Sigmoid colon (tissue), 4 donors: ENCODE data around the gene CAPN2.

ENCODE experiments used
- EP300 ChIP-seq, 4 donors: sonication (generic); formaldehyde crosslinking; IDR thresholded peaks; one replicate each; pipeline ENCODE4 v1.6.1; 2017; ENCODE audit warnings: antibody characterized with exemption in 4 of 4
- POLR2A ChIP-seq, 2 donors: fragments of 450-650 bp; IDR thresholded peaks; one replicate each; pipeline ENCODE4 v1.6.1; 2016; ENCODE audit warnings: antibody characterized with exemption in 2 of 2, mild to moderate bottlenecking in 2 of 2, moderate library complexity in 2 of 2
- POLR2AphosphoS5 ChIP-seq, 4 donors: sonication (generic); formaldehyde crosslinking; IDR thresholded peaks; one replicate each; pipeline ENCODE4 v1.6.1; 2017; ENCODE audit warnings: antibody characterized with exemption in 4 of 4
- TF ChIP-seq, protein P1 (sequence below), 4 experiments: fragments of 450-650 bp in 3 of 4; fragments of 200-600 bp in 1 of 4; IDR thresholded peaks; one replicate each; pipeline ENCODE4 v1.5.1; 2016 to 2019; ENCODE audit warnings: antibody characterized with exemption in 4 of 4, mild to moderate bottlenecking in 3 of 4, moderate library complexity in 2 of 4

DNA sequence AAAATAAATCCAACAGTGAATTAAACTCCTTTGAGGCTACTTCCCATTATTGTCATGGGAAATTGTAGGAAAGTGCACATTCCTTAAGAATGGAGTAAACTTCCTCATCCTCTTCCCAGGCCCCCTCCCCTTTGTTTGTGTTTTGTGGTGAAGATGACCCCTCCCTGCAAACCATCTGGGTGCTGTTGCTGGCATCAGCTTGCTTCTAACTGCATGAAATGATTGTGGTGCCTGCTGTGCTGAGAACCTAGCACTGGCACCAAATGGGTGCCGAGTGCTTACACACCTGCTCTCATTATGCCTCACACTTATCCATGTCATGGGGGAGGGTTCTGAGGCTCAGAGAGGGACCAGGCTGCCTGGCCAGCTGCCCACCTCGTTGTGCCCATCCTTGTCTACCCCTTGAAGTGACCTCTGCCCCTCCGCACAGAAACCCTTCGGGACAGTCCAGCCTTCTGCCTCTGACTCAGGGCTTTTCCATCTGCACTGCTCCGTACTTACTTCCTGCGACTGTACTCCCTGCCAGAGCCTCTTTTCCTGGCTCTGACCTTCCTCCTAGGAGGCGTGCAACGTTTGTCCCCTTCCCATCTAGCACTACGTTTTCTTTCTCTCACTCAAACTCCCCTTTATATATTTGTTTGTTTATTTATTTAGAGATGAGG is 30.6 kb downstream of the CAPN2 start:
- TF ChIP-seq, protein P1, sequence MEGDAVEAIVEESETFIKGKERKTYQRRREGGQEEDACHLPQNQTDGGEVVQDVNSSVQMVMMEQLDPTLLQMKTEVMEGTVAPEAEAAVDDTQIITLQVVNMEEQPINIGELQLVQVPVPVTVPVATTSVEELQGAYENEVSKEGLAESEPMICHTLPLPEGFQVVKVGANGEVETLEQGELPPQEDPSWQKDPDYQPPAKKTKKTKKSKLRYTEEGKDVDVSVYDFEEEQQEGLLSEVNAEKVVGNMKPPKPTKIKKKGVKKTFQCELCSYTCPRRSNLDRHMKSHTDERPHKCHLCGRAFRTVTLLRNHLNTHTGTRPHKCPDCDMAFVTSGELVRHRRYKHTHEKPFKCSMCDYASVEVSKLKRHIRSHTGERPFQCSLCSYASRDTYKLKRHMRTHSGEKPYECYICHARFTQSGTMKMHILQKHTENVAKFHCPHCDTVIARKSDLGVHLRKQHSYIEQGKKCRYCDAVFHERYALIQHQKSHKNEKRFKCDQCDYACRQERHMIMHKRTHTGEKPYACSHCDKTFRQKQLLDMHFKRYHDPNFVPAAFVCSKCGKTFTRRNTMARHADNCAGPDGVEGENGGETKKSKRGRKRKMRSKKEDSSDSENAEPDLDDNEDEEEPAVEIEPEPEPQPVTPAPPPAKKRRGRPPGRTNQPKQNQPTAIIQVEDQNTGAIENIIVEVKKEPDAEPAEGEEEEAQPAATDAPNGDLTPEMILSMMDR (IDR thresholded peaks at IDR 0.05) = no peak
- TF ChIP-seq POLR2A (IDR thresholded peaks at IDR 0.05) (no peak), POLR2AphosphoS5 (IDR thresholded peaks at IDR 0.05) (no peak), EP300 (IDR thresholded peaks at IDR 0.05) (no peak)
